Measurements from ENCODE around the gene CALCOCO1.

GRCh38 chr12:53754188-53754585 is 26.9 kb upstream of the CALCOCO1 start:
- TF ChIP-seq CTCF (IDR thresholded peaks at IDR 0.05; ENCODE audit: low read length) (no peak), EZH2phosphoT487 (IDR thresholded peaks at IDR 0.05; ENCODE audit: low read length) (no peak)

All from MM.1S (cell line).